Measurements from ENCODE around the gene ATXN1. TPM values are rescaled to one million over a fixed set of nuclear protein-coding genes. Genes with fewer than 3 reads are reported as not detected.

ATXN1 gene
- polyA plus RNA-seq, 3 donors from 2014 or later, result 6.9 to 14.7 (median 8.0) TPM

DNA sequence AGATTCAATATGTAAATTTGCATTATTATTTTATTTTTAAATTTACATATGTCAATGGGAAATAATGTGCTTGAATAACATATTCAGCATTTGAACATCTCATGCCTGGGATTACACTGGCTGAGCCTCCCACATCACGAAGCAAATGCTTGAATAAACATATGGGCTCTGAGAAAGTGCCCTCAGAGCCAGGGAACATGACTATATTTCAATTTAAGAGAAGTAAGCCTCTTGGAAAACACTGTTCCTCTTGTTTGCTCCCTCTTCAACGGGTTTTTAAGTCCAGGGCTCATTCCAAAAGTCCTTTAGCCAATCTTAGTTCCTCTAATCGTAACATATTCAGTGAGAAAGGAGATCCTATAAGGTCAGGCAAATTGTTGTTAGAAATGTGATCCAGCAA is 400.9 kb downstream of the ATXN1 start:
- no peaks in the 10 kb centered on the region for H3K4me1 Mint-ChIP-seq
- no peak overlapping the region for H3K27ac Mint-ChIP-seq
- H3K36me3 Mint-ChIP-seq, result peaks cover 0 to 7% (median 0%) of the 10 kb centered on the region in 3 donors
- H3K4me3 Mint-ChIP-seq, result no peak overlapping the region
- DNase-seq, result no peak
- H3K9me3 Mint-ChIP-seq, result no peaks in the 10 kb centered on the region
- H3K27me3 Mint-ChIP-seq (ENCODE audit: low read depth in 3 of 3), result no peaks in the 10 kb centered on the region

DNA sequence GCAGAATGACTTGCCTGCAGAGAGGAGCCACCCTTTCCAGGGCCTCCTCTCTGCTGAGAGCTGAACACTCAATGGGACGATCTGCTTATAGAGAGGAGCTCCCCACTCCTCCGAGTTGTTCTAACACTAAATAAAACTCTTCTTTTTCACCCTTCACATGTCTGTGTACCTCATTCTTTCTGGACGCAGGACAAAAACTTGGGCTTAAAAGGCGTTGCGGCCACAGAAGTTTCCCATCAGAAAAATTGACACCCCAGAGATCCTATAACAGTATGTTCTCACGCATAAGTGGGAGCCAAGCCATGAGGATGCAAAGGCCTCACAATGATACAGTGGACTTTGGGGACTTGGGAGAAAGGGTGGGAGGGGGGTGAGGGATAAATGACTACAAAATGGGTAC is 401.7 kb downstream of the ATXN1 start:
- Mint-ChIP-seq H3K9me3 (no peaks in the 10 kb centered on the region), H3K4me1 (no peaks in the 10 kb centered on the region), H3K36me3 (peaks cover 0 to 7% (median 0%) of the 10 kb centered on the region in 3 donors), H3K27ac (no peak overlapping the region), H3K27me3 (ENCODE audit: low read depth in 3 of 3) (no peaks in the 10 kb centered on the region), H3K4me3 (no peak overlapping the region)
- DNase-seq, result no peak

DNA sequence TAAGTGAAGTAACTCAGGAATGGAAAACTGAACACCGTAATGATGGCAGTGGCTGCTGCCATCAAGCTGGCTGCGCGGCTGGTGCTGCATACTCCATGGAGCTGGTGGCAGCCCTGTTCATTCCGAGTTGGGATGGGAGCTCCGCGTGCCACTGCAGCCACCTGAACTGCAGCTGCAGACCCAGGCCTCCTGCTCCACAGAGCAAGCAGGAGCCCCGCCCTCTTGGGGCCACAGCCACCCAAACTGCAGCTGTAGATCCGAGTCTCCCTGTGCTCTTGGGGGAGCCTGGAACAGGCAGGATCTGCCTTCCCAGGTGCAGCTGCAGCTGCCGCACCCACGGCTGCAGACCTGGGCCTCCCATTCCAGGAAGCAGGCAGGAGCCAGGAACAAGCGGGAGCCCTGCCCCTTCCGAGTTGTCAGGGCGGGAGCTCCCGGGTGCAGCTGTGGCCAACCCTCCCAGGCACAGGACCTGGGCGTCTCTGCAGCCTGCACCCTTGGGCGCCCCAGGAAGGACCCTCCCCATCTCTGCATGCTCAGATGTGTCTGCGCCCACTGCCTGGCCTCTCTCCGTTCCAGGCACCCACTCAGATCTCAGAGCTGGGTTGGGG is 402.6 kb downstream of the ATXN1 start:
- Mint-ChIP-seq H3K4me3 (no peak overlapping the region), H3K27me3 (ENCODE audit: low read depth in 3 of 3) (no peaks in the 10 kb centered on the region), H3K36me3 (peaks cover 0 to 7% (median 0%) of the 10 kb centered on the region in 3 donors), H3K27ac (no peak overlapping the region), H3K4me1 (no peaks in the 10 kb centered on the region), H3K9me3 (no peaks in the 10 kb centered on the region)
- DNase-seq, result no peak

DNA sequence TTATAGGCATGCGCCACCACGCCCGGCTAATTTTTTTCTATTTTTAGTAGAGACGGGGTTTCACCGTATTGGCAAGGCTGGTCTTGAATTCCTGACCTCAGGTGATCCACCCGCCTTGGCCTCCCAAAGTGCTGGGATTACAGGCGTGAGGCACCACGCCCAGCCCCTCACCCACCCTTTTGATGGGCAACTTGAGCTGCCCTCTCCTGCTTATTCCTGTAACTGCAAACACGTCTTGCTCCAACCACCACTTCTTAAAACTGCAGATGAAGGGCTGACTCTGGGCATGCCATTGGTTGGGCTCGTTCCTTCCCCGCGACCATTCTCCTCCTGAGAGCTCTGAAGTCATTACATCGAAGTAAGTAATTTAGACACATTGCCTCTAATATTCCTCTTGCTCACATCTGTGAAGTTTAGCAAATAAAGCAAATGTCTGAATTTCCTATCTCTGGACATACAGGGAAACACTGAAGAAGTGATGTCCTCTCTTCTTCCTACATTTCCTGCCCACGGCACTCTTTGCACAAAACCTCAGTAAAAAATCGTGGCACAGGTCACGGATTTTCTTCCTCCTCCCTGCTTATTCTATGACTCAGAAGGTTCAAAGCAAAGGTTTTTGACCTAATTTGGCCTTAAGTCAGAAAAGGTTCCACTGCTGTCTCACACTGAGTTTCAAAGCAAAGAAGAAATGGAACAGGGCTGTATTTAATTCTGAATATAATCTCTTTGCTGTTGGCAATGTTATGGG is 405.4 kb downstream of the ATXN1 start:
- peak overlapping the region in 1 of 6 donors; percentile 17 for H3K27ac Mint-ChIP-seq

DNA sequence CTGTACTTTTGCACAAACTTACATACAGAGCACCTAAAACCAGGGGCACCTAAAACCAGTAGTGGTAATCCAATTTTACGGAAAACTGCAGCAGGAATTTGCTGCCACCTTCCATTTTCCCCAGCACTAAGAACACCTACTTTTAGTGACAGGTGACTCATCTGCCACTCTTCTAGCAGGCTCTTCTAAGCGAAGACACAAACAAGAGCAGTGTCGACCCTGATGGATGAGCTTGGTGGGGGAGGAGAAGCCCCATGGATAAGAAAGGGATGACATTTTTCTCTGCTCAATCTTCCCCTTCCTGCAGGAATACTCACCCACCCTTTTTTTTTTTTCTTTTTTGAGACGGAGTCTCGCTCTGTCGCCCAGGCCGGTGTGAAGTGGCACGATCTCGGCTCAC is 406.0 kb downstream of the ATXN1 start:
- Mint-ChIP-seq H3K27me3 (ENCODE audit: low read depth in 3 of 3) (no peaks in the 10 kb centered on the region), H3K4me3 (no peak overlapping the region), H3K27ac (no peak overlapping the region), H3K36me3 (peaks cover 0 to 7% (median 0%) of the 10 kb centered on the region in 3 donors), H3K4me1 (no peaks in the 10 kb centered on the region), H3K9me3 (no peaks in the 10 kb centered on the region)
- DNase-seq, result no peak

More for the DNA sequence above, 405.4 kb downstream of the ATXN1 start:
- Mint-ChIP-seq H3K4me1 (no peaks in the 10 kb centered on the region), H3K4me3 (no peak overlapping the region), H3K36me3 (peaks cover 0 to 7% (median 0%) of the 10 kb centered on the region in 3 donors), H3K9me3 (no peaks in the 10 kb centered on the region), H3K27me3 (ENCODE audit: low read depth in 3 of 3) (no peaks in the 10 kb centered on the region)
- no peak for DNase-seq

DNA sequence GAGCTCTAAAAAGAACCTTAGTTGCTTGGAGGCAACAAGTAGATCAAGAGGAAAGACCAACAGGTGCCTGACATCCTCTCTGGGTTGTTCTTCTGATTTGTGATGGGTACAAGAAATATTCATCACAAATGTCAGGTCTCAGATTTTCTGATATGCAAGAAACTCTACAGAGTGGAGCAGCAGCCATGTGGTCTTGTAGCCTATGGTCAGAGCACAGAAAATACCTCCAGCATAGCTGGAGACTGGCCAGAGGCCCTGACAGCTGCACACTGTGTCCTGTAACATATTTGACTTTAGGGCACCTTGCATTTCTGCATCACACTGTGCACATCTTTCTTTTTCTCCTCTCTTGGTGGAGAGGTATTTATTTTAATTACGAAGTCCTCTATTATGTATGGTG is 406.6 kb downstream of the ATXN1 start:
- Mint-ChIP-seq H3K4me1 (no peaks in the 10 kb centered on the region), H3K4me3 (no peak overlapping the region), H3K27ac (no peak overlapping the region), H3K9me3 (no peaks in the 10 kb centered on the region), H3K36me3 (peaks cover 0 to 7% (median 0%) of the 10 kb centered on the region in 3 donors), H3K27me3 (ENCODE audit: low read depth in 3 of 3) (no peaks in the 10 kb centered on the region)
- DNase-seq, result no peak

DNA sequence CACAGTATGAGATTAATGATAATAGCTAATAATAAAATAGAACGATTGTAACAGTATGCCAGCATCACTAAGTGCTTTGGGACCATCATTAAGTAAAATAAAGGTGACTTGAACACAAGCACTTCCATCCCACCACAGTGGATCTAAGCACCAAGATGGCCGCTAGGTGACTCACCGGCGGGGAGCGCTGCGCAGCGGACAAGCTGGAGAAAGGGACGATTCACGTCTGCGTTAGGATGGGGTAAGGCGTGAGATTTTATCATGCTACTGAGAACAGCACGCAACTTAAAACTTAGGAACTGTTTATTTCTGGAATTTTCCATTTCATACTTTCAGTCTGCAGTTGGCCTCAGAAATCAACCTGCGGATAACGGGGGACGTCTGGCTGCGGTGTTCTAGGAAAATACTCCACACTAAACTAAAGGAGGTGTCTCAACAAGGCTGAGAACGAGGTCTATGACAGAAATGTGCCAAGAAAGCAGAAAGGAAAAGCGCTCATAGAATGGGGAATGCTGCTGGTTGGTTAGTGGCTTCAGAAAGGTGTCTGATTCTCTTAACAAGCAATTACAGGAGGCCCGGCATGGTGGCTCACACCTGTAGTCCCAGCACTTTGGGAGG is 408.3 kb downstream of the ATXN1 start:
- Mint-ChIP-seq H3K4me3 (no peak overlapping the region), H3K36me3 (peaks cover 0 to 10% (median 0%) of the 10 kb centered on the region in 3 donors), H3K27ac (no peak overlapping the region), H3K9me3 (no peaks in the 10 kb centered on the region), H3K27me3 (ENCODE audit: low read depth in 3 of 3) (no peaks in the 10 kb centered on the region), H3K4me1 (no peaks in the 10 kb centered on the region)
- DNase-seq, result no peak

DNA sequence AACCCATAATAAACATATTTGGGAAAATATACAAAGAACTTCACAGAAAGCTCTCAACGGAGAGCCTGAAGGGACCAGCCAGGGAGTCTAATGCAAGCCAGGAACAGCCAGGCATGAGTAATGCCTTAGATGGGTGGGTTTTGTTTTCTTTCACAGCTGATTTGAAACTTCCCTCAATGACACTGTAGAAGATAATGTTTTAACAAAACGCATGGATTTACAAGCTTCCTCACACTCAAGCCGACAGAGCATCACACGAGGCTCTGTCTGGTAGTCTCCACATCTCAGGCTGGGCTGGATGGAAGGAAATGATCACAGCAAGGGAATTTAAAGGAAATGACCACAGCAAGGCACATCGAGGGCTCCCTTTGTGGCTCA is 409.0 kb downstream of the ATXN1 start:
- Mint-ChIP-seq H3K27me3 (ENCODE audit: low read depth in 3 of 3) (no peaks in the 10 kb centered on the region), H3K4me3 (no peak overlapping the region), H3K36me3 (peaks cover 0 to 7% (median 0%) of the 10 kb centered on the region in 3 donors), H3K4me1 (no peaks in the 10 kb centered on the region), H3K27ac (no peak overlapping the region), H3K9me3 (no peaks in the 10 kb centered on the region)
- no peak for DNase-seq

DNA sequence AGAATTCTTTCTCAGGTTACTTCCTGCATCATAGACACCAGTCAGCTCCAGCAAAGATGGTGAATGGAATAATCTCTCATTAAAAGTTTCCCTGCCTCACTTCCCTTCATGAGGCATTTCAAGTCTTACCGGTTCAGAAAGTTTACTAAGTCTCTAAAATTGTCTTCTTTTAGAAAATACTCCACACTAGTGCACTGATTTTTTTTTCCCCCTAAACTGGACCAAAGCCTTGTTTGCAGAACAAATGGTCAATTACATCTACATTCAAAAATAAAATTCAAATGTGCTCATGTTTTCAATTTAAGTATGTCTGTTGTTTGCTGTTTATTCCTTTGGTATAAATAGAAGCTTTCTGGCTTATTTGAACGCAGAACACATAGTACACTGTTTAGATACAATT is 411.7 kb downstream of the ATXN1 start:
- peaks cover 0 to 1% (median 0%) of the 10 kb centered on the region in 3 donors for H3K27me3 Mint-ChIP-seq (ENCODE audit: low read depth in 3 of 3)
- H3K27ac Mint-ChIP-seq, result peak overlapping the region in 1 of 6 donors; percentile 43
- H3K9me3 Mint-ChIP-seq, result no peaks in the 10 kb centered on the region
- DNase-seq, result no peak
- H3K4me1 Mint-ChIP-seq, result no peaks in the 10 kb centered on the region
- no peak overlapping the region for H3K4me3 Mint-ChIP-seq
- peaks cover 0 to 11% (median 0%) of the 10 kb centered on the region in 3 donors for H3K36me3 Mint-ChIP-seq

DNA sequence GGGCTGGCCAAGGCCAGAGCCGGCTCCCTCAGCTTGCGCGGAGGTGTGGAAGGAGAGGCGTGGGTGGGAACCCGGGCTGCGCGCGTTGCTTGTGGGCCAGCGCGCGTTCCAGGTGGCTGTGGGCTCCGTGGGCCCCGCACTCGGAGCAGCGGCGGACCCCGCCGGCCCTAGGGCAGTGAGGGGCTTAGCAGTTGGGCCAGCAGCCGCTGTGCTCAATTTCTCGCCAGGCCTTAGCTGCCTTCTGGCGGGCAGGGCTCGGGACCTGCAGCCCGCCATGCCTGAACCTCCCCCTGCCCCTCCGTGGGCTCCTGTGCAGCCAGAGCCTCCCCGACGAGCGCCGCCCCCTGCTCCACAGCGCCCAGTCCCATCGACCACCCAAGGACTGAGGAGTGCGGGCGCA is 414.4 kb downstream of the ATXN1 start:
- no peak overlapping the region for H3K4me3 Mint-ChIP-seq
- H3K36me3 Mint-ChIP-seq, result peaks cover 0 to 13% (median 0%) of the 10 kb centered on the region in 3 donors
- H3K4me1 Mint-ChIP-seq, result no peaks in the 10 kb centered on the region
- H3K27ac Mint-ChIP-seq, result no peak overlapping the region
- peaks cover 0 to 2% (median 1%) of the 10 kb centered on the region in 3 donors for H3K27me3 Mint-ChIP-seq (ENCODE audit: low read depth in 3 of 3)
- H3K9me3 Mint-ChIP-seq, result no peaks in the 10 kb centered on the region
- DNase-seq, result no peak

DNA sequence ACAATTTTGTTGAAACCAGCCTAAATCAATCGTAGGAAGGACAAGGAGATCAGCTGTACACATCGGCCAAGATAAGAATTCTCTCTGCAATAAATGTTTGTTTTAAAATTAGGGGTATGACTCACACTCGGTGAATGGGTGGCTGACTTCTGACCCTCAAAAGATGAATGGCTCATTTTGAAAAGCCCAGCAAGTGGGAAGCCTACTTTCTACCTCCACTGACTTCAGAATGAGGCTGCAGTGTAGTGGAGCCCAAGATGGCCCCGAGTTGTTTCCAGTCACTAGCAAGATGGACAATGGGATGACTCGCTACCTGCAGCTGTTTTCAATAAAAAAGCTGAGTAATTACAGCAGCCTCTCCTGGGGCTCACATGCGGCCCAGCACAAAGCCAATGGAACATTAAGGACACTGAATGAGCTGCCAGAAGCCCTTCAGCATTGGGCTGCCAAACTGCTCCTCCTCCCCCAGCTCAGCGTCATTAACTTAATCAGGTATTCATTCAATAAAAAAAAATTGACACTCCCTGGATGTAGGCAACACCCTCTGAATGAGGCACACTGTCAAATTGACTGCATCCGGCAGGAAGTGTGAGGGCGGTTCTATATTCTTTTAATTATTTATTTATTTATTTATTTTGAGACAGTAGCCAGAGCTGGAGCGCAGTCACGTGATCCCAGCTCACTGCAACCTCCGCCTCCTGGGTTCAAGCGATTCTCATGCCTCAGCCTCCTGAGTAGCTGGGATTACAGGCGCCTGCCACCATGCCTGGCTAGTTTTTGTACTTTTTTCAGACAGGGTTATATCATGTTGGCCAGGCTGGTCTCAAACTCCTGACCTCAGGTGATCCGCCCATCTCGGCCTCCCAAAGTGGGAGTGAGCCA is 415.6 kb downstream of the ATXN1 start:
- H3K4me1 Mint-ChIP-seq, result no peaks in the 10 kb centered on the region
- H3K9me3 Mint-ChIP-seq, result no peaks in the 10 kb centered on the region
- peaks cover 0 to 2% (median 1%) of the 10 kb centered on the region in 3 donors for H3K27me3 Mint-ChIP-seq (ENCODE audit: low read depth in 3 of 3)
- H3K36me3 Mint-ChIP-seq, result peaks cover 0 to 13% (median 2%) of the 10 kb centered on the region in 3 donors
- DNase-seq, result no peak
- no peak overlapping the region for H3K27ac Mint-ChIP-seq
- H3K4me3 Mint-ChIP-seq, result no peak overlapping the region

DNA sequence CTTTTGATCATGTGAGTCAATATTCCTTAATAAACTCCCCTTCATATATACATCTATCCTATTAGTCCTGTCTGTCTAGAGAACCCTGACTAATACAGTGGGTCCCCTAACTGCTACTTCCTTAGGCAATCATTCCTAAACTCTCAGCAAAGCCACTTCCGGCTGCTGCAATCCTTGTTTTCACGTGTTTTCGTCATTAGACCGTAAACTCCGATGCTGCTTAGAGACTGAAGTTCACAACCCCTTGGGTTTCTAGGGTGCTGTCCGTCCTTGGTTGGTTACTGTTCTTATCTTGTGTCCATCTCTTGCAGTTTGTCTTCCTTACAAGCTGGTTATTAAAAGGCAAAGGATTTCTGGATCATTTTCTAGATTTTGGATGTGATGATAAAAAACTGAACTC is 416.5 kb downstream of the ATXN1 start:
- H3K4me1 Mint-ChIP-seq, result no peaks in the 10 kb centered on the region
- peak overlapping the region in 1 of 6 donors; percentile 58 for H3K27ac Mint-ChIP-seq
- peaks cover 0 to 2% (median 1%) of the 10 kb centered on the region in 3 donors for H3K27me3 Mint-ChIP-seq (ENCODE audit: low read depth in 3 of 3)
- no peak overlapping the region for H3K4me3 Mint-ChIP-seq
- no peak for DNase-seq
- H3K36me3 Mint-ChIP-seq, result peaks cover 0 to 13% (median 2%) of the 10 kb centered on the region in 3 donors
- H3K9me3 Mint-ChIP-seq, result no peaks in the 10 kb centered on the region

DNA sequence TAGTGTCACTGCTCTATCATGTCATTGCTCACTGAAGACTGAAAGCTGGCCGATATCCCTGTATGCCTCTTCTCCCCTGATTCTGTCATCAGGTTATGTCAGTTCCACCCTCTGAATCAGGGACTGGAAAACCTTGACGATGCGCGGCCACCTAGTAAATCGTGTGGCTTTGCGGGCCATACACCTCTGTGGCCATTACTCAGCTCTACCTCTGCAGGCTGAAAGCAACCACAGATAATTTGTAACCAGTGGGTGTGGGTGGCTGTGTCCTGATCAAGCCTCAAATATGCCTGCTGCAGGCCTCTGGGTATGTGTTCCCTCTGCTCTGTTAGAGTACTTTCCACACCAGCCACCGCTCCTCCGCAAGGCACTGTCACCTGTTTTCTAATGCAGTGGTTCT is 417.7 kb downstream of the ATXN1 start:
- Mint-ChIP-seq H3K4me3 (no peak overlapping the region), H3K27ac (no peak overlapping the region)
- no peak for DNase-seq

More for the DNA sequence above, 417.7 kb downstream of the ATXN1 start:
- peaks cover 0 to 9% (median 2%) of the 10 kb centered on the region in 3 donors for H3K36me3 Mint-ChIP-seq
- no peaks in the 10 kb centered on the region for H3K4me1 Mint-ChIP-seq
- no peaks in the 10 kb centered on the region for H3K9me3 Mint-ChIP-seq
- H3K27me3 Mint-ChIP-seq (ENCODE audit: low read depth in 3 of 3), result peaks cover 0 to 2% (median 1%) of the 10 kb centered on the region in 3 donors
